Duodenal mucosa (tissue), 2 donors: ENCODE measurements around the gene LOC101059915.
"Not testable (repeated sequence)": the region's sequence is repeated elsewhere in the genome, so short reads cannot be mapped to it uniquely, and the experiment has no call there.

Experiments used
- H3K27ac ChIP-seq: one replicate; pipeline ENCODE4 v1.7.0; 2013; ENCODE audit warnings: low read depth, low read length
- H3K27me3 ChIP-seq, 2 donors: one replicate each; pipeline ENCODE4 v1.7.0; 2013; ENCODE audit warnings: low read length in 2 of 2, control low read depth in 1 of 2; ENCODE audit not compliant: insufficient read depth in 2 of 2, control insufficient read depth in 1 of 2
- H3K36me3 ChIP-seq, 2 donors: one replicate each; pipeline ENCODE4 v1.7.0; 2013; ENCODE audit warnings: low read length in 2 of 2, control low read depth in 1 of 2; ENCODE audit not compliant: insufficient read depth in 2 of 2, control insufficient read depth in 1 of 2
- H3K4me1 ChIP-seq, 2 donors: one replicate each; pipeline ENCODE4 v1.7.0; 2013; ENCODE audit warnings: low read length in 2 of 2, control low read depth in 1 of 2; ENCODE audit not compliant: insufficient read depth in 2 of 2, control insufficient read depth in 1 of 2
- H3K4me3 ChIP-seq, 2 donors: one replicate each; pipeline ENCODE4 v1.7.0; 2013; ENCODE audit warnings: low read length in 2 of 2, low read depth in 1 of 2
- H3K9ac ChIP-seq, 2 donors: one replicate each; pipeline ENCODE4 v1.7.0; 2013; ENCODE audit warnings: low read length in 2 of 2, low read depth in 1 of 2
- H3K9me3 ChIP-seq, 2 donors: one replicate each; pipeline ENCODE4 v1.7.0; 2013; ENCODE audit warnings: low read length in 2 of 2, control low read depth in 1 of 2; ENCODE audit not compliant: control insufficient read depth in 1 of 2

Gene LOC101059915

DNA sequence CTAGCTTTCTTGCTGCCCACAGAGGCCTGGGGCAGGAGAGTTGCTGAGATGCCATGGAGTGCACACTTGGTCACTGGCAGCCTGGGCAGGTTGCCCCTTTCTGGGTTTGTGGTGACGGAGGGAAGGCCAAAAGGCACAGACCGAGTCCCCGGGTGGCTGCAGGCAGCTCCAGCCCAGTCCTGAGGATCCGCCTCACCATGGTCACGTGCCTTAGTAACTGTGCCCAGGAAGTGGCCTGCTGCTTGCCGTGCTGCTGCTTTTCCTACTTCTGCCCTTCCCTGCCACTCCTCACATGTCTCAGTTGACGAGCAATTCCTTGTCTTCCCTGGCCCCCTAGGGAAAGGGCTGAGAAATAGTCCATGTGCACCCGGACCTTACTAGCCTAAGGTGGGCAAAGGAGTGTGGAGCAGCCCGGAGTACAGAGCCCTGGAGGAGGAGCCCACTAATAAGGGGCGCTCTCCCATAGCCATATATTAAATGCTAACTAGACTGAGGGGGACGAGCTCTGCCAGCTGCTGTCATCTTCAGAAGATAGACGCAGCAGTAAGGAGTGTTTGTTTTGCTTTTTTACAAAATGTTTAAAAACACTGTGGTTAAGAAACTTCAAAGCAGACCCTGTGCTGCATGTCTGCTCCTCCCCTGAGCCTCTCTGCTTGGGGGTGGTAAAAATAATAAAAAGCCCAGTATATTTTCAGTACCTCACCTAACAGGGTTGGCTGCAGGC lies 31.1 kb downstream of the LOC101059915 start:
- not testable (repeated sequence) for H3K27ac ChIP-seq, H3K36me3 ChIP-seq, H3K4me3 ChIP-seq, H3K9ac ChIP-seq, H3K4me1 ChIP-seq, H3K27me3 ChIP-seq, H3K9me3 ChIP-seq

DNA sequence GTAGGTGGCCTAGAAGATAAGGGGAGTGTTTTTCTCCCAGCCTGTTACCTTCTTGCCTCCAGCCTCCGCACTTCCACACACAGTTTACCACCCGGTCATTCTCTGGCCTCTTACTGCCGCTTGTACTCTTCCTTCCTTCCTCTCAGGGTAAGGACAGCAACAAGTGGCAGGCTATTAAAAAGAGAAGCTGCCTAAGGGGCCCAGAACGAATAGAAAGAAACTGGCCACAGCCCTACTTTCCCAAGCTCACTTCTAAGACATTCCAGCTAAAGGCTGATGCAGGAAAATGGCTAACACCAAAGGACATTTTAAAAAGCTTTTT lies 31.6 kb downstream of the LOC101059915 start:
- not testable (repeated sequence) for H3K27ac ChIP-seq, H3K4me3 ChIP-seq, H3K4me1 ChIP-seq

GRCh38 chrX:71702853-71703252 lies 35.5 kb downstream of the LOC101059915 start:
- H3K9me3 ChIP-seq, H3K4me1 ChIP-seq, H3K27me3 ChIP-seq: not testable (repeated sequence)

More for the DNA sequence above, 31.6 kb downstream of the LOC101059915 start:
- not testable (repeated sequence) for H3K27me3 ChIP-seq, H3K9ac ChIP-seq, H3K36me3 ChIP-seq, H3K9me3 ChIP-seq

GRCh38 chrX:71714064-71714463 lies 46.7 kb downstream of the LOC101059915 start:
- H3K36me3 ChIP-seq, H3K9ac ChIP-seq, H3K9me3 ChIP-seq, H3K27me3 ChIP-seq, H3K27ac ChIP-seq, H3K4me1 ChIP-seq, H3K4me3 ChIP-seq: not testable (repeated sequence)

More at GRCh38 chrX:71702853-71703252, 35.5 kb downstream of the LOC101059915 start:
- not testable (repeated sequence) for H3K36me3 ChIP-seq, H3K4me3 ChIP-seq, H3K9ac ChIP-seq, H3K27ac ChIP-seq

DNA sequence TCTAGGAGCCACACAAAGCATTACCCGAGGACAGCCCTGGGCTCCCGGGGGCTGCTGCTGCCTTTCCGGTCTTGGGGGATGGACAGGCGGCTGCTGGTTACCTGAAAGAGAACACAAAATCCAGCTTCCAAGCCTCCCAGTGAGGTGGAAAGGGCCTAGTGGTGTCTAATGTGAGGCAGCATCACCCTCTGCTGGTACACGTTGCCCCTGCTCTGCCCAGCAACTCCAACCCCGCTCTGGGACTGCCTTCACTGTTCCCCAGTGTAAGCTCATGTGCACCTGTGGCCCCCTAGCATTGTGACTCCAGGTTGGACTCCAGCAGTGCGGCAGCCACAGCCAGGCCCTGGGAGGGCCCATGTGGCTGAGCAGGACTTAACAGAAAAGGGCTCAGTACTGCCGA lies 48.2 kb downstream of the LOC101059915 start:
- not testable (repeated sequence) for H3K27ac ChIP-seq, H3K9ac ChIP-seq, H3K9me3 ChIP-seq, H3K4me1 ChIP-seq, H3K27me3 ChIP-seq, H3K4me3 ChIP-seq, H3K36me3 ChIP-seq

DNA sequence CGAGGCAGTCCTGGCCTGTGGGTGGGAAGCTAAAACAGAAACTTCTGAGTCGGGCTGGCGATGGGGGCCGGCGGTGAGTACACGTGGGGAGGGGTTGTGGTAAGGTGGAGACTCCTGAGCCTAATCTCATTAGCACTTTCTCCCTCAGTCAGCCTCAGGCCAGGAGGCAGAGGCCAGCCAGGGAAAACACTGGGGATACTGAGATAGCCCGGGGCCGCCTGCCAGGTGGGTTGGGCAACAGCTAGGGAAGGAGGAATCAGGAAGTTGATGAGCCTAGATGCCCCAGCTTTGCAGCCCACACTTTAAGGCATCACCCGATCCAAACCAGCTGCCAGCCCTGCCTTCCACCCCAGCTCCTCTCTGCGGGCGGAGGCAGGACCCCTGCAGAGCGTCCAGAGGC lies 49.0 kb downstream of the LOC101059915 start:
- not testable (repeated sequence) for H3K9me3 ChIP-seq, H3K4me1 ChIP-seq, H3K27ac ChIP-seq, H3K27me3 ChIP-seq, H3K4me3 ChIP-seq, H3K36me3 ChIP-seq, H3K9ac ChIP-seq

- H3K36me3 ChIP-seq, H3K4me1 ChIP-seq, H3K9ac ChIP-seq, H3K27ac ChIP-seq, H3K4me3 ChIP-seq, H3K27me3 ChIP-seq, H3K9me3 ChIP-seq: not testable (repeated sequence)
These were observed 50.8 kb downstream of the LOC101059915 start, which contains the start of gene CXorf49 for GRCh38 chrX:71718185-71718584. Gene CXorf49, minus strand, starts transcription at chrX:71718285. Its CDS starts 134 bp downstream, at chrX:71718151.

DNA sequence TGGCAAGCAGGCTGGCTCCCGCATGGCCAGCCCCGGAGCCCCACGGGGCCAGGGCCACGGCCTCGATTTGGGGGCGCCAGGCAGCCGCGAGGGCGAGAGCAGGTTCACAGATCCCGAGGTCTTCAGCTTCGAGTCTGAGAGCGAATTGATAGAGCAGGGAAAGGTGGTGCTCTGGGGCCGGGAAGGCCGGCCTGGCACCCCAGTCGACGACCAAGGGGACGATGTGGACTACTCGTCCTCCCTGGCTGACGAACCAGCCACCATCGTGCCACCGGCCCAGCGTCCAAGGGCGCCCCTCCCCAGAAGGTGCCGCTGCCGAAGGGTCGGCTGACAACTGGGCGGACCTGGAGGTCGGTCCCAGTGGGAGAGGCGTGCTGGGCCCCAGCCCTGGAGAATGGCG lies 51.8 kb downstream of the LOC101059915 start:
- H3K9ac ChIP-seq, H3K4me1 ChIP-seq, H3K27ac ChIP-seq, H3K36me3 ChIP-seq, H3K27me3 ChIP-seq, H3K4me3 ChIP-seq, H3K9me3 ChIP-seq: not testable (repeated sequence)

DNA sequence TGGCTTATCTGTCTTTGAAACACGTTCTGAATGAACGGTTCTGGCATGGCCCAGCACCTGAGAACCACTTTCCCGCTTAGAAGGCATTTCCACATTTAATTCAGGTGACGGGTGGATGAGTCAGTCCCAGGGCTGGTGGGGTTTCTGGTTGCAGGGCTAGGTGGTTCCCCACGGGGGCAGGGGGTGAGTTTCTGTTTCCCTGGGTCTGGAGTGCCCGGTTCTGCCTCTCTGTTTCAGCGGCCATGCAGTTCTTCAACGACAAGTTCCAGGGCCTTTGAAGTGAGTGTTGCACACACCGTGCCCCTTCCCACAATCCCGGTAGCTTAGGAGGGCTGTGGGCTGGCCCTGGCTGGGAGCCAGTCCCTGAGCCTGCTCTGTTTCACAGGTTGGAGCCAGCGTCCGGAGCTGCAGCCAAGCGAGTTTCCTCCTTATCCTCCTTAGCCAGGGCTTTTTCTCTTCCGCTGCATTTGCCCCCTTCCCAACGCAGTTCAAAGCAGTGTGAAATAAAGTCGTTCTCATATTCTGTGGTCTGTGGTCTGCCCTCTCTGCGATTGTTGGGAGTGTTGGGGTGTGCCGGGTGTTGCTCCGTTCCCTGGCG lies 53.0 kb downstream of the LOC101059915 start:
- not testable (repeated sequence) for H3K36me3 ChIP-seq

More for the DNA sequence above, 53.0 kb downstream of the LOC101059915 start:
- not testable (repeated sequence) for H3K4me3 ChIP-seq, H3K27me3 ChIP-seq, H3K27ac ChIP-seq, H3K9ac ChIP-seq, H3K4me1 ChIP-seq, H3K9me3 ChIP-seq
